ENCODE measurements around the gene DUSP22.

Gene DUSP22

DNA sequence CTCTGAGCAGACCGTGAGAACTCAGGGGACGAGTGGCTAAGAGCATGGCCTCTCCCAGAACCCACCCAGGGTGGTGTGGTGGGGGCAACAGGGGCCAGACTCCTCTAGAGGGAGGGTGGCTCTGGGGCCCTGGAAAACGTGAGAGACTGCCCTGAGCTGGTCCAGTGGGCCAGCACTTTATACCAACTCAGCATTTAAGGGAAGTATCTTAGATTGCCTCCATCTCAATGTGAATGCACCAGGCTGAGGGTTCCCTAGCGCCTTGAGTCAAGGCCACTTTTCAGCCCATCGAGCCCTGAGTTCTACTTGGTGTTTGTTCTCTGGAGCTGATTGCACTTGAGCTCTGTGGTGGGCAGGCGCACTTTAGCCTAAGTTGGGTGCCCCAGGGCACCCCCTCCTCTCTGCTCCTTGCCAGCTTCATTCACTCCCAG is 57.2 kb downstream of the DUSP22 start:
- Histone ChIP-seq H3K9me3 (ENCODE audit: control insufficient read depth, insufficient read depth, low read depth, low read length) (peaks cover 60% of the 10 kb centered on the region; the same call in 1 of the 2 replicates), H3K4me3 (ENCODE audit: low read depth, low read length) (no peak overlapping the region), H3K27ac (ENCODE audit: low read depth, low read length) (no peak overlapping the region), H3K36me3 (ENCODE audit: control insufficient read depth, insufficient read depth, low read length) (peaks cover 3% of the 10 kb centered on the region; the same call in 1 of the 2 replicates), H3K27me3 (ENCODE audit: control insufficient read depth, insufficient read depth, low read length) (no peaks in the 10 kb centered on the region), H3K9ac (ENCODE audit: low read length) (no peak overlapping the region), H3K4me1 (ENCODE audit: control insufficient read depth, insufficient read depth, low read length) (peaks cover 8% of the 10 kb centered on the region; the same call in 1 of the 2 replicates)

GRCh38 chr6:350371-350770 is 58.1 kb downstream of the DUSP22 start:
- H3K27ac ChIP-seq (ENCODE audit: low read depth, low read length): no peak overlapping the region
- H3K4me3 ChIP-seq (ENCODE audit: low read depth, low read length): no peak overlapping the region
- peaks cover 8% of the 10 kb centered on the region; the same call in 1 of the 2 replicates for H3K4me1 ChIP-seq (ENCODE audit: control insufficient read depth, insufficient read depth, low read length)
- H3K9ac ChIP-seq (ENCODE audit: low read length): no peak overlapping the region
- H3K27me3 ChIP-seq (ENCODE audit: control insufficient read depth, insufficient read depth, low read length): no peaks in the 10 kb centered on the region
- H3K36me3 ChIP-seq (ENCODE audit: control insufficient read depth, insufficient read depth, low read length): peaks cover 3% of the 10 kb centered on the region; the same call in 1 of the 2 replicates
- H3K9me3 ChIP-seq (ENCODE audit: control insufficient read depth, insufficient read depth, low read depth, low read length): peaks cover 62% of the 10 kb centered on the region; the same call in 1 of the 2 replicates

- Histone ChIP-seq H3K4me1 (ENCODE audit: control insufficient read depth, insufficient read depth, low read length) (peaks cover 8% of the 10 kb centered on the region; the same call in 1 of the 2 replicates), H3K27ac (ENCODE audit: low read depth, low read length) (no peak overlapping the region), H3K9me3 (ENCODE audit: control insufficient read depth, insufficient read depth, low read depth, low read length) (peaks cover 61% of the 10 kb centered on the region; the same call in 1 of the 2 replicates), H3K36me3 (ENCODE audit: control insufficient read depth, insufficient read depth, low read length) (peaks cover 3% of the 10 kb centered on the region; the same call in 1 of the 2 replicates), H3K9ac (ENCODE audit: low read length) (no peak overlapping the region), H3K27me3 (ENCODE audit: control insufficient read depth, insufficient read depth, low read length) (no peaks in the 10 kb centered on the region), H3K4me3 (ENCODE audit: low read depth, low read length) (no peak overlapping the region)
These were observed 59.0 kb downstream of the DUSP22 start for GRCh38 chr6:351011-351866.

DNA sequence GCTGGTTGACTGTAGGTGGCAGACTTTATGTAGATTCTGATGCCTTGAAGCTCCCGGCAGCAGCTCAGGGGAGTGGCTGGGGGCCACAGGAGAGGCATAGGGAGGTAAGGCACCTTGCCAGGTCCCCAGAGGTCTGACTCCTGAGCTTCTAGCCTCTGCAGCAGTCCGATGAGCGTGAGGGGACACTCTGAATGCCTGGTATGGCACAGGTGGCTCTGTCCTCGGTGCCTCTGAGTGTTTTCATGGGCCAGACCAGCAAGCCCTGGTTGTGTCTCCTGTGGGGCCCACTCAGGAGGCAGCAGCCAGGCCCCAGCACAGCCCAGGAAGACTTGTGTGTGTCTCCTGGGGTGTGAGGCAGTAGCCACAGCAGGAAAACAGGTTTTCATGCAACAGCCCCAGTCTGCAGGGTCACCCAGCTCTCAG is 59.6 kb downstream of the DUSP22 start:
- no peak overlapping the region for H3K9ac ChIP-seq (ENCODE audit: low read length)
- H3K4me3 ChIP-seq (ENCODE audit: low read depth, low read length): no peak overlapping the region
- peaks cover 3% of the 10 kb centered on the region; the same call in 1 of the 2 replicates for H3K36me3 ChIP-seq (ENCODE audit: control insufficient read depth, insufficient read depth, low read length)
- H3K9me3 ChIP-seq (ENCODE audit: control insufficient read depth, insufficient read depth, low read depth, low read length): peaks cover 61% of the 10 kb centered on the region; the same call in 1 of the 2 replicates
- H3K4me1 ChIP-seq (ENCODE audit: control insufficient read depth, insufficient read depth, low read length): peaks cover 8% of the 10 kb centered on the region; the same call in 1 of the 2 replicates
- H3K27ac ChIP-seq (ENCODE audit: low read depth, low read length): no peak overlapping the region
- H3K27me3 ChIP-seq (ENCODE audit: control insufficient read depth, insufficient read depth, low read length): no peaks in the 10 kb centered on the region

- H3K4me3 ChIP-seq (ENCODE audit: low read depth, low read length): no peak overlapping the region
- peaks cover 3% of the 10 kb centered on the region; the same call in 1 of the 2 replicates for H3K36me3 ChIP-seq (ENCODE audit: control insufficient read depth, insufficient read depth, low read length)
- no peak overlapping the region for H3K9ac ChIP-seq (ENCODE audit: low read length)
- no peaks in the 10 kb centered on the region for H3K27me3 ChIP-seq (ENCODE audit: control insufficient read depth, insufficient read depth, low read length)
- H3K27ac ChIP-seq (ENCODE audit: low read depth, low read length): no peak overlapping the region
- H3K9me3 ChIP-seq (ENCODE audit: control insufficient read depth, insufficient read depth, low read depth, low read length): peaks cover 64% of the 10 kb centered on the region; the same call in 1 of the 2 replicates
- peaks cover 8% of the 10 kb centered on the region; the same call in 1 of the 2 replicates for H3K4me1 ChIP-seq (ENCODE audit: control insufficient read depth, insufficient read depth, low read length)
These were observed 60.2 kb downstream of the DUSP22 start for GRCh38 chr6:352474-352873.

- Histone ChIP-seq H3K27me3 (ENCODE audit: control insufficient read depth, insufficient read depth, low read length) (no peaks in the 10 kb centered on the region), H3K4me1 (ENCODE audit: control insufficient read depth, insufficient read depth, low read length) (peaks cover 8% of the 10 kb centered on the region; the same call in 1 of the 2 replicates), H3K9me3 (ENCODE audit: control insufficient read depth, insufficient read depth, low read depth, low read length) (peaks cover 63% of the 10 kb centered on the region; the same call in 1 of the 2 replicates), H3K27ac (ENCODE audit: low read depth, low read length) (no peak overlapping the region), H3K4me3 (ENCODE audit: low read depth, low read length) (no peak overlapping the region), H3K9ac (ENCODE audit: low read length) (no peak overlapping the region), H3K36me3 (ENCODE audit: control insufficient read depth, insufficient read depth, low read length) (peaks cover 3% of the 10 kb centered on the region; the same call in 1 of the 2 replicates)
These were observed 60.7 kb downstream of the DUSP22 start for GRCh38 chr6:352896-353470.

DNA sequence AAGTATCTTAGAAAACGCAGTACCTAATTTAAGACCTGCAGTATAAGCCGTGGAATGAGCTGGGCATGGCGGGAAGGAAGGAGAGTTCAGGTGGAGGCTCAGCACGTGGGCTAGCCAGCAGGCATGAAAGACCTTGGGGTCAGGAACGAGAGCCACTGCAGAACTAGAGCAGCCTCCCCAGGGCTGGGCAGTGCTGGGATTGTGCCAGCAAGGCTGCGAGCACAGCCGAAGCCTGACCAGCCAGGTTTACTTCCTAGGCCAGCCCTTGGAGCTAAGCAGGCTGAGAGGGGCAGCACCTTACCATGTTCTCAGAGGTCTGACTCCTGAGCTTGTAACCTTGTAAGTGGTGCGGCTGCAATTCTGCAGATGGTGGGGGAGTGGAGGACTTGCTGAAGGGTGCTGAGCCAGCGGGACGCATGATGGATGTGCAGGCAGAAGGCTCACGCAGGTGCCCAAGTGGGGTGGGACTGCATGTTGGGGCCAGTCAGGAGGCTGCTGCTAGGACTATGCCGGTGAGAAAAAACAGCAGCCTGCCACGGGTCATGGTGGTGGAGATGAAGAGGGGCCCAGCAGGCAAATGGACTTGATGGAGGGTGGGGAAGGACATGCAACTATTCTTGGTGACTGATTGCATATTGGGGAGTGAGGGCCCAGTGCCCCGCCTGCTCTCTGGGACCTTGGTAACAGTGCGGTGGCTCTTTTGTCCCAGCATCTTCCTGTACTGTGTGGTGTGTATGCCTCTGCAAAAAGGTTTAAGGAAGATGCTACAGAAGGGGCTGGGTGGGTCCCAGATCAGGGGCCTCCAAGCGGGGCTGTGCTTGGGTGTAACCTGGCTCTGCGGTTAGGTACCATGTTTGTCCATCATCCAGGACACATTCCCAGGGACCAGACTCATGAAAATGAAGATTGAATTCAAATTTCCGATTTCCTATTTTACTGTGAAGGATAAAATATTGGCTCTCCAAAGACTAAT is 61.6 kb downstream of the DUSP22 start:
- peaks cover 8% of the 10 kb centered on the region; the same call in 1 of the 2 replicates for H3K4me1 ChIP-seq (ENCODE audit: control insufficient read depth, insufficient read depth, low read length)
- peaks cover 69% of the 10 kb centered on the region; the same call in 1 of the 2 replicates for H3K9me3 ChIP-seq (ENCODE audit: control insufficient read depth, insufficient read depth, low read depth, low read length)
- no peak overlapping the region for H3K27ac ChIP-seq (ENCODE audit: low read depth, low read length)
- no peak overlapping the region for H3K9ac ChIP-seq (ENCODE audit: low read length)
- H3K27me3 ChIP-seq (ENCODE audit: control insufficient read depth, insufficient read depth, low read length): no peaks in the 10 kb centered on the region
- peaks cover 3% of the 10 kb centered on the region; the same call in 1 of the 2 replicates for H3K36me3 ChIP-seq (ENCODE audit: control insufficient read depth, insufficient read depth, low read length)
- H3K4me3 ChIP-seq (ENCODE audit: low read depth, low read length): no peak overlapping the region

- peaks cover 8% of the 10 kb centered on the region; the same call in 1 of the 2 replicates for H3K4me1 ChIP-seq (ENCODE audit: control insufficient read depth, insufficient read depth, low read length)
- H3K9ac ChIP-seq (ENCODE audit: low read length): no peak overlapping the region
- H3K27ac ChIP-seq (ENCODE audit: low read depth, low read length): no peak overlapping the region
- no peaks in the 10 kb centered on the region for H3K36me3 ChIP-seq (ENCODE audit: control insufficient read depth, insufficient read depth, low read length)
- H3K27me3 ChIP-seq (ENCODE audit: control insufficient read depth, insufficient read depth, low read length): no peaks in the 10 kb centered on the region
- H3K9me3 ChIP-seq (ENCODE audit: control insufficient read depth, insufficient read depth, low read depth, low read length): peaks cover 67% of the 10 kb centered on the region; the same call in 1 of the 2 replicates
- no peak overlapping the region for H3K4me3 ChIP-seq (ENCODE audit: low read depth, low read length)
These were observed 62.5 kb downstream of the DUSP22 start for GRCh38 chr6:354631-355280.

- H3K4me3 ChIP-seq (ENCODE audit: low read depth, low read length): no peak overlapping the region
- no peak overlapping the region for H3K9ac ChIP-seq (ENCODE audit: low read length)
- peaks cover 8% of the 10 kb centered on the region; the same call in 1 of the 2 replicates for H3K4me1 ChIP-seq (ENCODE audit: control insufficient read depth, insufficient read depth, low read length)
- no peak overlapping the region for H3K27ac ChIP-seq (ENCODE audit: low read depth, low read length)
- H3K9me3 ChIP-seq (ENCODE audit: control insufficient read depth, insufficient read depth, low read depth, low read length): peaks cover 62% of the 10 kb centered on the region; the same call in 1 of the 2 replicates
- no peaks in the 10 kb centered on the region for H3K27me3 ChIP-seq (ENCODE audit: control insufficient read depth, insufficient read depth, low read length)
- H3K36me3 ChIP-seq (ENCODE audit: control insufficient read depth, insufficient read depth, low read length): no peaks in the 10 kb centered on the region
These were observed 63.3 kb downstream of the DUSP22 start for GRCh38 chr6:355373-356208.
